Heart right ventricle (tissue), 16 donors: ENCODE measurements around the gene TXNRD2. TPM values are rescaled to one million over a fixed set of nuclear protein-coding genes. Genes with fewer than 3 reads are reported as not detected.
"Not testable (repeated sequence)": the region's sequence is repeated elsewhere in the genome, so short reads cannot be mapped to it uniquely, and the experiment has no call there.

Experiments used
- ATAC-seq, 8 donors: fragments of 200-7000 bp; cut with Tn5 transposase; one replicate each; pipeline ENCODE4 v1.9.1; 2020; ENCODE audit warnings: mild to moderate bottlenecking in 8 of 8, moderate library complexity in 8 of 8, moderate number of reproducible peaks in 1 of 8
- DNase-seq, 2 donors: peaks; one replicate each; pipeline ENCODE4 v3.0.0-alpha.2; 2020
- H3K27ac ChIP-seq, 10 donors: fragments of 200-600 bp; sonication (generic) in 2 of 10; one replicate each; pipeline versions ENCODE4 v1.5.0 to v1.8.0; 2020 to 2022; ENCODE audit warnings: mild to moderate bottlenecking in 3 of 10
- H3K27me3 ChIP-seq, 7 donors: fragments of 200-600 bp; one replicate each; pipeline ENCODE4 v1.8.0; 2021 to 2022; ENCODE audit warnings: mild to moderate bottlenecking in 2 of 7
- H3K36me3 ChIP-seq, 9 donors: fragments of 200-600 bp; sonication (generic) in 1 of 9; one replicate each; pipeline versions ENCODE4 v1.5.0 to v1.8.0; 2020 to 2022; ENCODE audit warnings: mild to moderate bottlenecking in 2 of 9
- H3K4me1 ChIP-seq, 9 donors: fragments of 200-600 bp; sonication (generic) in 1 of 9; one replicate each; pipeline versions ENCODE4 v1.5.0 to v1.8.0; 2020 to 2022; ENCODE audit warnings: mild to moderate bottlenecking in 4 of 9
- H3K4me3 ChIP-seq, 10 donors: fragments of 200-600 bp; sonication (generic) in 2 of 10; one replicate each; pipeline versions ENCODE4 v1.5.0 to v1.8.0; 2020 to 2022; ENCODE audit warnings: mild to moderate bottlenecking in 7 of 10, moderate library complexity in 2 of 10
- H3K9me3 ChIP-seq, 11 donors: fragments of 200-600 bp in 10 of 11; sonication (generic) in 2 of 11; one replicate each; pipeline versions ENCODE4 v1.5.0 to v1.8.0; 2013 to 2022; ENCODE audit warnings: mild to moderate bottlenecking in 2 of 11, control low read depth in 1 of 11, moderate library complexity in 1 of 11
- CTCF ChIP-seq, 9 donors: fragments of 200-600 bp; sonication (generic) in 2 of 9; IDR thresholded peaks; one replicate each; pipeline versions ENCODE4 v1.5.0 to v1.8.0; 2021 to 2022; ENCODE audit warnings: antibody characterized with exemption in 9 of 9, mild to moderate bottlenecking in 5 of 9, moderate library complexity in 1 of 9
- WGBS, 2 donors: extraction: QIAGEN DNeasy Blood & Tissue Kit; methylation state at CpG; one replicate each; pipeline ENCODE4 v1.1.7; 2013; ENCODE audit warnings: inconsistent platforms in 1 of 2; 5-methylcytosine and 5-hydroxymethylcytosine counted together
- intact Hi-C, 10 donors: fragments of 100-400 bp; cut with DNase I; formaldehyde crosslinking; loops; one replicate each; pipeline versions ENCODE4 v1.11.1 to v1.14.2; 2022
- polyA plus RNA-seq, 2 donors: library from polyadenylated mRNA; stranded (reverse); fragments of 200-250 nt; gene quantifications; one replicate each; pipeline ENCODE4 v1.2.3, GENCODE V29; 2013
- total RNA-seq, 10 donors: library from RNA; stranded (reverse); fragmentation: NEBNext Ultra II Directional in 3 of 10; extraction: Animal tissue kit (Norgen Biotek cat#: 25700) in 3 of 10; gene quantifications; one replicate each; pipeline versions ENCODE4 v1.2.1 to v1.2.4, GENCODE V29; 2021 to 2023
- donor health status: Arrhythmogenic right ventricular cardiomyopathy.
- donor health status: ischemic (EF 13 %, LVEDD 7.1; RV severe dilation, severe dysfunction).
- donor health status: healthy with polysubstance abuse.
- donor health status: DM: no; HTN: yes; CAD: no.
- donor health status: DM: no; HTN: no; CAD: no.
- donor health status: ischemic (EF 25% LVEDD 6.9; RV normal size, moderate dysfunction).
- donor health status: ischemic (EF 25% LVEDD 5.7; RV mildly dilated, moderate dysfunction).
- donor health status: healthy.
- donor health status: DM: yes; HTN: yes; CAD: no.
- donor health status: Ischemic cardiomyopathy.
- donor health status: ischemic (EF 35%, LVEDD 5.7; RV mildly dilated, moderate dysfunction).
- donor health status: nonischemic (EF 11% LVEDD 7.7; RV severe dilation, severe dysfunction).
- donor health status: DM: yes; HTN: yes; CAD: no.
- donor health status: PGD.
- donor health status: ischemic (EF 29% LVEDD 5.4; RV normal size, mild dysfunction).
- donor health status: nonischemic (EF 23%, LVEDD 6.1; RV moderate dilation, normal function).

TXNRD2 gene
- total and polyA plus RNA-seq, 12 donors, result 25.8 to 103 (median 35.0) TPM

- Histone ChIP-seq H3K27ac (no peak overlapping the region), H3K36me3 (peaks cover 0 to 23% (median 0%) of the 10 kb centered on the region in 9 donors), H3K9me3 (peaks cover 0 to under 1% (median 0%) of the 10 kb centered on the region in 11 donors), H3K4me3 (no peak overlapping the region), H3K27me3 (no peaks in the 10 kb centered on the region), H3K4me1 (peaks cover 0 to 9% (median 0%) of the 10 kb centered on the region in 9 donors)
- WGBS, 2 donors, result 94% methylated on average over 21 of the region's 21 CpGs
- no peak for DNase-seq
- intact Hi-C loops, result loop anchor here in 1 of 10 donors (2.0 kb wide), 1 partner anchor 65 kb away; no protein-coding TSS in a partner anchor
- peak in 1 of 8 donors; percentile 38 for ATAC-seq
- TF ChIP-seq CTCF (IDR thresholded peaks at IDR 0.05), result no peak
Observed at GRCh38 chr22:19929586-19930550, 11.8 kb downstream of the TXNRD2 start.

- H3K27ac ChIP-seq, result no peak overlapping the region
- peaks cover 0 to 32% (median 0%) of the 10 kb centered on the region in 9 donors for H3K36me3 ChIP-seq
- ATAC-seq, result no peak
- WGBS, 2 donors, result 90 to 91% methylated on average over 11 of the region's 11 CpGs
- peaks cover 0 to 6% (median 0%) of the 10 kb centered on the region in 9 donors for H3K4me1 ChIP-seq
- no peak for DNase-seq
- intact Hi-C loops, result no loop called here
- H3K4me3 ChIP-seq, result no peak overlapping the region
- no peaks in the 10 kb centered on the region for H3K9me3 ChIP-seq
- TF ChIP-seq CTCF (IDR thresholded peaks at IDR 0.05), result no peak
- no peaks in the 10 kb centered on the region for H3K27me3 ChIP-seq
Observed at GRCh38 chr22:19928207-19928606, 13.4 kb downstream of the TXNRD2 start.

GRCh38 chr22:19927696-19928095, 13.9 kb downstream of the TXNRD2 start:
- H3K27ac ChIP-seq, result no peak overlapping the region
- DNase-seq (no peak), ATAC-seq (no peak)
- H3K27me3 ChIP-seq, result no peaks in the 10 kb centered on the region
- peaks cover 0 to 32% (median 0%) of the 10 kb centered on the region in 9 donors for H3K36me3 ChIP-seq
- WGBS, 2 donors, result 89 to 90% methylated on average over 7 of the region's 7 CpGs
- intact Hi-C loops, result no loop called here
- H3K4me1 ChIP-seq, result peaks cover 0 to 2% (median 0%) of the 10 kb centered on the region in 9 donors
- H3K4me3 ChIP-seq, result no peak overlapping the region
- no peak for TF ChIP-seq CTCF (IDR thresholded peaks at IDR 0.05)
- H3K9me3 ChIP-seq, result no peaks in the 10 kb centered on the region

- ATAC-seq, H3K4me3 ChIP-seq, H3K9me3 ChIP-seq, H3K4me1 ChIP-seq, H3K27ac ChIP-seq, intact Hi-C loops, DNase-seq, H3K27me3 ChIP-seq: not testable (repeated sequence)
- WGBS, 2 donors, result 87 to 97% methylated on average over 11 of the region's 11 CpGs
- peaks cover 0 to 31% (median 0%) of the 10 kb centered on the region in 9 donors for H3K36me3 ChIP-seq
Observed at GRCh38 chr22:19926028-19926427, 15.6 kb downstream of the TXNRD2 start.
